GM23248 (cell line): ENCODE measurements around the gene UBR2. TPM values are rescaled to one million over a fixed set of nuclear protein-coding genes. Genes with fewer than 3 reads are reported as not detected.
"Not testable (repeated sequence)": the region's sequence is repeated elsewhere in the genome, so short reads cannot be mapped to it uniquely, and the experiment has no call there.

Source experiments
- DNase-seq: peaks from one replicate; pipeline ENCODE4 v3.0.0-alpha.2; 2015
- H2AFZ ChIP-seq: fragments of 200-600 bp; sonication (generic); 2 replicates; pipeline ENCODE4 v1.6.1; 2016; ENCODE audit warnings: antibody characterized with exemption
- H3F3A ChIP-seq: fragments of 200-600 bp; sonication (generic); 2 replicates; pipeline ENCODE4 v1.6.1; 2016; ENCODE audit warnings: mild to moderate bottlenecking, antibody characterized with exemption, mixed run types; ENCODE audit not compliant: insufficient read depth
- H3K27ac ChIP-seq: fragments of 200-600 bp; sonication (generic); 2 replicates; pipeline ENCODE4 v1.5.1; 2016; ENCODE audit warnings: mild to moderate bottlenecking
- H3K27me3 ChIP-seq: fragments of 200-600 bp; sonication (generic); replicated peaks from 2 replicates; pipeline ENCODE4 v1.6.1; 2016; ENCODE audit warnings: mild to moderate bottlenecking; ENCODE audit not compliant: insufficient read depth
- H3K36me3 ChIP-seq: fragments of 200-600 bp; sonication (generic); 2 replicates; pipeline ENCODE4 v1.6.1; 2016; ENCODE audit warnings: low read depth, mild to moderate bottlenecking
- H3K4me1 ChIP-seq: fragments of 200-600 bp; sonication (generic); 2 replicates; pipeline ENCODE4 v1.6.1; 2016; ENCODE audit warnings: mild to moderate bottlenecking; ENCODE audit not compliant: insufficient read depth
- H3K4me2 ChIP-seq: fragments of 200-600 bp; sonication (generic); one replicate; pipeline ENCODE4 v1.6.1; 2016; ENCODE audit warnings: mild to moderate bottlenecking; ENCODE audit not compliant: unreplicated experiment
- H3K4me3 ChIP-seq: fragments of 200-600 bp; sonication (generic); 2 replicates; pipeline ENCODE4 v1.5.1; 2016; ENCODE audit warnings: mild to moderate bottlenecking
- H3K79me2 ChIP-seq: fragments of 200-600 bp; sonication (generic); 2 replicates; pipeline ENCODE4 v1.6.1; 2016; ENCODE audit warnings: mild to moderate bottlenecking; ENCODE audit not compliant: insufficient read depth
- H3K9ac ChIP-seq: fragments of 200-600 bp; sonication (generic); 2 replicates; pipeline ENCODE4 v1.6.1; 2016; ENCODE audit warnings: mild to moderate bottlenecking
- H3K9me2 ChIP-seq: fragments of 200-600 bp; sonication (generic); 2 replicates; pipeline ENCODE4 v1.6.1; 2016; ENCODE audit warnings: mixed run types, mild to moderate bottlenecking, moderate library complexity; ENCODE audit not compliant: insufficient read depth
- H3K9me3 ChIP-seq: fragments of 200-600 bp; sonication (generic); one replicate; pipeline ENCODE4 v1.6.1; 2017; ENCODE audit warnings: low read depth
- H4K20me1 ChIP-seq: fragments of 200-600 bp; sonication (generic); 2 replicates; pipeline ENCODE4 v1.6.0; 2016; ENCODE audit not compliant: insufficient read depth
- EZH2 ChIP-seq: fragments of 200-600 bp; sonication (generic); IDR thresholded peaks from 2 replicates; pipeline ENCODE4 v1.6.1; 2018; ENCODE audit warnings: antibody characterized with exemption, mild to moderate bottlenecking; ENCODE audit not compliant: insufficient read depth, poor library complexity, severe bottlenecking
- EZH2phosphoT487 ChIP-seq: fragments of 200-600 bp; sonication (generic); IDR thresholded peaks from 2 replicates; pipeline ENCODE4 v1.6.1; 2018; ENCODE audit warnings: antibody characterized with exemption, moderate library complexity, mild to moderate bottlenecking, low read depth; ENCODE audit not compliant: insufficient read depth
- WGBS, 2 experiments: methylation state at CpG; one replicate each; pipeline ENCODE4 v1.1.6; 2015 to 2017; ENCODE audit warnings: low lambda C conversion rate in 2 of 2, low coverage in 1 of 2; ENCODE audit errors: missing lambda C conversion rate in 2 of 2; 5-methylcytosine and 5-hydroxymethylcytosine counted together
- in situ Hi-C: fragments of 300-500 bp; cut with MboI; formaldehyde crosslinking; loops from 2 replicates; pipeline ENCODE4 v1.15.0; 2020
- polyA plus RNA-seq: library from polyadenylated mRNA; unstranded; fragments of >200 nt; fragmentation: Nextera tagmentation; extraction: Ambion mirVana; gene quantifications from 2 replicates; pipeline ENCODE4 v1.2.1, GENCODE V29; 2016
- total RNA-seq: library from RNA; depleted of rRNA; stranded (reverse); fragments of >200 nt; shearing (Covaris generic); gene quantifications from 2 replicates; pipeline ENCODE4 v1.2.3, GENCODE V29; 2014

UBR2 gene
- total and polyA plus RNA-seq, 2 experiments from 2014 or later = 8.5 to 23.3 TPM

DNA sequence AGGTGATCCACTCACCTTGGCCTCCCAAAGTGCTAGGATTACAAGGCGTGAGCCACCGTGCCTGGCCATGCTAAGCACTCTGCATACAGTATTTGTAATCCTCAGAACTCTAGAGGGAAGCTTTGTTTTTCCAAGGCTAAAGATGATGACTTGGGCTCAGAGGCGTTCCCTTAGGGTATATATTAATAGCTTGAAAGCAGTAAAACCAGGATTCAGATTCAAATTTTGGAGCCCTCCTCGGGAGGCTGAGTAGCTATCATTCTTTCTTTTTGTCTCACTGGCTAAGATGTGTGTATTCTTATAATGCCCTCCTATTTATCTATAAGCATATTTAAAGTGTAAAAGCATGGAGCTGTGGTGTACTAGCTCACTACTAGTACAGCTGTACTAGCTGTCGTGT is 90.0 kb downstream of the UBR2 start:
- H3K27ac ChIP-seq = no peak overlapping the region
- no peaks in the 10 kb centered on the region for H3K79me2 ChIP-seq
- in situ Hi-C loops = no loop called here
- no peak overlapping the region for H3K4me2 ChIP-seq
- no peaks in the 10 kb centered on the region for H3K9me2 ChIP-seq
- no peak for TF ChIP-seq EZH2
- TF ChIP-seq EZH2phosphoT487 = no peak
- no peaks in the 10 kb centered on the region for H3K9me3 ChIP-seq
- no peaks in the 10 kb centered on the region for H4K20me1 ChIP-seq
- WGBS, 2 experiments = 79 to 86% methylated on average over 5 of the region's 5 CpGs
- H3K36me3 ChIP-seq = peaks cover 61% of the 10 kb centered on the region
- no peaks in the 10 kb centered on the region for H3K27me3 ChIP-seq
- H2AFZ ChIP-seq = no peak overlapping the region
- H3K4me1 ChIP-seq = no peaks in the 10 kb centered on the region
- H3K4me3 ChIP-seq = no peak overlapping the region
- no peak overlapping the region for H3K9ac ChIP-seq
- peaks cover 13% of the 10 kb centered on the region; the same call in 1 of the 2 replicates for H3F3A ChIP-seq
- no peak for DNase-seq

GRCh38 chr6:42659806-42660205 is 96.0 kb downstream of the UBR2 start:
- Histone ChIP-seq H3K27ac (no peak overlapping the region), H2AFZ (no peak overlapping the region), H3K9me3 (no peaks in the 10 kb centered on the region), H3K4me2 (no peak overlapping the region), H3K9ac (no peak overlapping the region), H3K79me2 (no peaks in the 10 kb centered on the region), H3K27me3 (no peaks in the 10 kb centered on the region), H3F3A (peaks cover 26% of the 10 kb centered on the region), H3K4me1 (no peaks in the 10 kb centered on the region), H4K20me1 (no peaks in the 10 kb centered on the region), H3K4me3 (no peak overlapping the region), H3K9me2 (no peaks in the 10 kb centered on the region), H3K36me3 (peaks cover 63% of the 10 kb centered on the region)
- in situ Hi-C loops = loop anchor here (10.0 kb wide), 1 partner anchor 215 kb away; the partner anchor contains the start of gene RPL7L1
- no peak for TF ChIP-seq EZH2
- TF ChIP-seq EZH2phosphoT487 = no peak
- DNase-seq = no peak
- WGBS, 2 experiments = 10 to 12% methylated on average over 1 of the region's 1 CpG

- H4K20me1 ChIP-seq = no peaks in the 10 kb centered on the region
- in situ Hi-C loops = loop anchor here (10.0 kb wide), 1 partner anchor 213 kb away; the partner anchor contains the start of gene RPL7L1
- no peaks in the 10 kb centered on the region for H3K9me3 ChIP-seq
- TF ChIP-seq EZH2phosphoT487 (no peak), EZH2 (no peak)
- H2AFZ ChIP-seq = no peak overlapping the region
- H3K9me2 ChIP-seq = no peaks in the 10 kb centered on the region
- H3K27me3 ChIP-seq = no peaks in the 10 kb centered on the region
- no peak overlapping the region for H3K4me2 ChIP-seq
- peak; percentile 79 for DNase-seq
- WGBS, 2 experiments = 1 to 2% methylated on average over 5 of the region's 5 CpGs
- no peaks in the 10 kb centered on the region for H3K4me1 ChIP-seq
- H3K79me2 ChIP-seq = no peaks in the 10 kb centered on the region
- peaks cover 75% of the 10 kb centered on the region for H3K36me3 ChIP-seq
- no peak overlapping the region for H3K27ac ChIP-seq
- H3K4me3 ChIP-seq = no peak overlapping the region
- H3K9ac ChIP-seq = no peak overlapping the region
- H3F3A ChIP-seq = peaks cover 26% of the 10 kb centered on the region
These were observed 97.8 kb downstream of the UBR2 start for GRCh38 chr6:42661540-42662153.

GRCh38 chr6:42664718-42665117 is 100.9 kb downstream of the UBR2 start:
- in situ Hi-C loops = loop anchor here (10.0 kb wide), 1 partner anchor 210 kb away; the partner anchor contains the start of gene RPL7L1
- peaks cover 69% of the 10 kb centered on the region for H3K36me3 ChIP-seq
- no peaks in the 10 kb centered on the region for H3K9me3 ChIP-seq
- no peaks in the 10 kb centered on the region for H3K79me2 ChIP-seq
- peaks cover 10% of the 10 kb centered on the region; the same call in 1 of the 2 replicates for H3F3A ChIP-seq
- no peaks in the 10 kb centered on the region for H3K27me3 ChIP-seq
- H3K4me2 ChIP-seq = no peak overlapping the region
- H3K4me1 ChIP-seq = no peaks in the 10 kb centered on the region
- H3K27ac ChIP-seq = no peak overlapping the region
- DNase-seq = no peak
- no peaks in the 10 kb centered on the region for H3K9me2 ChIP-seq
- no peak for TF ChIP-seq EZH2
- no peak for TF ChIP-seq EZH2phosphoT487
- H3K9ac ChIP-seq = no peak overlapping the region
- H4K20me1 ChIP-seq = no peaks in the 10 kb centered on the region
- no peak overlapping the region for H3K4me3 ChIP-seq
- WGBS, 2 experiments = 95 to 97% methylated on average over 2 of the region's 2 CpGs
- no peak overlapping the region for H2AFZ ChIP-seq

DNA sequence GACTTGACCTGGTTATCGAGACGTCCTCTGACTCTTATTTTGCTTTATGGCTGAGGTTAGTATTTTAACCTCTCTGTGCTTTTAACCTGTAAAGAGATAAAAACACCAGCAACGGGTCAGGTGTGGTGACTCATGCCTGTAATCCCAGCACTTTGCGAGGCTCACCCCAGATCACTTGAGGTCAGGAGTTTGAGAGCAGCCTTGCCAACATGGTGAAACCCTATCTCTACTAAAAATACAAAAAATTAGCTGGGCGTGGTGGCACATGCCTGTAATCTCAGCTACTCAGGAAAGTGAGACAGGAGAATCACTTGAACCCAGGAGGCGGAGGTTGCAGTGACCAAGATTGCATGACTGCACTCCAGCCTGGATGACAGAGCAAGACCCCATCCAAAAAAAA is 110.5 kb downstream of the UBR2 start:
- H3K4me3 ChIP-seq, in situ Hi-C loops, H4K20me1 ChIP-seq, H3K4me2 ChIP-seq, H2AFZ ChIP-seq, H3K9me2 ChIP-seq, H3K27me3 ChIP-seq, H3K4me1 ChIP-seq, H3K27ac ChIP-seq, H3K79me2 ChIP-seq, H3F3A ChIP-seq, H3K9ac ChIP-seq, H3K9me3 ChIP-seq, DNase-seq: not testable (repeated sequence)
- peaks cover 63% of the 10 kb centered on the region for H3K36me3 ChIP-seq
- 97% methylated on average over 6 of the region's 6 CpGs for whole genome bisulfite sequencing, 2 experiments
